Epithelial cell of proximal tubule (primary cell): ENCODE data around the gene ZWILCH. TPM values are rescaled to one million over a fixed set of nuclear protein-coding genes. Genes with fewer than 3 reads are reported as not detected.

ENCODE experiments used
- DNase-seq: peaks from one replicate; pipeline ENCODE4 v3.0.0-alpha.2; 2011; ENCODE audit warnings: low read depth
- H3K4me3 ChIP-seq: 2 replicates; pipeline ENCODE4 v1.5.1; 2011; ENCODE audit warnings: low read depth, mild to moderate bottlenecking, low read length
- total RNA-seq: library from RNA; depleted of rRNA; stranded (reverse); fragments of >200 nt; gene quantifications from 2 replicates; pipeline ENCODE4 v1.2.3, GENCODE V29; 2015
- TF ChIP-seq, protein P1 (sequence below): conservative IDR thresholded peaks from 2 replicates; pipeline ENCODE4 v1.5.1; 2012; ENCODE audit warnings: low read depth, mild to moderate bottlenecking, low read length

The ZWILCH gene
- total RNA-seq, 1 donor from 2014 or later: 30.6 TPM

DNA sequence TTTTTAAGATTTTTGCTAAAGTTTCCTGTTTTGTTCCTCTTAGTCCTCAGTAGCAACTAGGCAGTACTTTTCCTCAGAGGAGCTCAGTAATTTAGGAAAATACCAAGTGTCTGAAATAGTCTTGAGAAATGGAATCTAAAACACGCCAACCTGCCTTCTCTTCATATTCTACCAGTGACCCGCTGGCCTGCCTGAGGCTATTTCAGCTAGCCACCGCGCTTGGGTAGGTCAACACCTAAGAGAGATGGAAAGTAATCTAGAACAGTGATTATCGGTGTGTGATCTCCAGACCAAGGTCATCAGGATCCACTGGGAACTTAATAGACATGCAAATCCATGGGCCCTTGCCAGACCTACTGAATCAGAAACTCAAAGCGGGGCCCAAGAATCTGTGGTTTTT, 53.1 kb downstream of the ZWILCH start:
- TF ChIP-seq, protein P1, sequence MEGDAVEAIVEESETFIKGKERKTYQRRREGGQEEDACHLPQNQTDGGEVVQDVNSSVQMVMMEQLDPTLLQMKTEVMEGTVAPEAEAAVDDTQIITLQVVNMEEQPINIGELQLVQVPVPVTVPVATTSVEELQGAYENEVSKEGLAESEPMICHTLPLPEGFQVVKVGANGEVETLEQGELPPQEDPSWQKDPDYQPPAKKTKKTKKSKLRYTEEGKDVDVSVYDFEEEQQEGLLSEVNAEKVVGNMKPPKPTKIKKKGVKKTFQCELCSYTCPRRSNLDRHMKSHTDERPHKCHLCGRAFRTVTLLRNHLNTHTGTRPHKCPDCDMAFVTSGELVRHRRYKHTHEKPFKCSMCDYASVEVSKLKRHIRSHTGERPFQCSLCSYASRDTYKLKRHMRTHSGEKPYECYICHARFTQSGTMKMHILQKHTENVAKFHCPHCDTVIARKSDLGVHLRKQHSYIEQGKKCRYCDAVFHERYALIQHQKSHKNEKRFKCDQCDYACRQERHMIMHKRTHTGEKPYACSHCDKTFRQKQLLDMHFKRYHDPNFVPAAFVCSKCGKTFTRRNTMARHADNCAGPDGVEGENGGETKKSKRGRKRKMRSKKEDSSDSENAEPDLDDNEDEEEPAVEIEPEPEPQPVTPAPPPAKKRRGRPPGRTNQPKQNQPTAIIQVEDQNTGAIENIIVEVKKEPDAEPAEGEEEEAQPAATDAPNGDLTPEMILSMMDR: no peak
- DNase-seq: no peak
- no peak overlapping the region for H3K4me3 ChIP-seq

DNA sequence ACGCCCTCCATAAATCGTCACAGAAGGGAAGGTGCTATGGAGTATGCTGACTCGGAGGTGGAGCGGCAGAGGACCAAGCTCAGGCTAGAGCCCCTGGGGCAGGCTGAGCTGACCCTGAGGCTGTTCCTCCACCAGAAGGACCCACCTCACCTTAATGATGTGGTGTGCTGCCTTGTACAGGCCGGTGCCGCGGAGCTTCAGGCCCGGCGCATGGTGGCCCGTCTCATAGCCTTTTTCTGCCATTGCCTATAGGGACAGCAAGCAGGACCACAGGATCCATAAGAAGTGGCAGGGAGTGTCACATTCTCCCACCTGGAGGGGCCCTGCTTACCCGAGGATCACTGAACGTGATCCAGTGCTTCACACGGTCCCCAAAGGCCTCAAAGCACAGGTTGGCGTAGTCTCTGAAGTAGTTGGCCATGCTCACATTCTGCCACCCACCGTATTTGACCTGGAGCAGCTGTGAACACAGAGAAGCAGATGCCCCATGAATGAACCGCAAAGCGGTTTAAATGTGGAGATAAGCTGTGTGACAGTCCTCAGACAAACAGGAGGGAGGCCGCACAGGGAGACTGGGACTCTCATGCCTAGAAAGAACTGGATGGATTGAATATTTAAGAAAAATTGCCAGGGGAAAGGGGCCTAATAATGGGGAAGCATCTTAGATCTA, 55.9 kb downstream of the ZWILCH start:
- H3K4me3 ChIP-seq: no peak overlapping the region
- TF ChIP-seq, protein P1: no peak
- DNase-seq: no peak

DNA sequence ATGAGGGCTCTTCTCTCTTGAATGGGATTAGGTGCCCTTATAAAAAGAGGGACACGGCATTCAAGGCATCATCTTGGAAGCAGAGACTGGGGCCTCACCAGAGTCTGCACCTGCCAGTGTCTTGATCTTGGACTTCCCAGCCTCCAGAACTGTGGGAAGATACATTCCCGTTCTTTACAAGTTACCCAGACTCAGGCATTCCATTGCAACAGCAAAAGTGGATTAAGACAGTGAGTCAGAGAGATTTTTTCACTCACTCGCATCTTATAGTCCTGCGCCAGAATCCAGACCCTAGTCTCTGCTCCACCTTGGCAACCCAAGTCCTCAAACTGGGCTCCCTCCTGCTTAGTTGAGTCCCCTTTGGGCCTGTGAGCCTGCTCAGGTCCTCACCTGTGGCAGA, 58.0 kb downstream of the ZWILCH start:
- TF ChIP-seq, protein P1: no peak
- no peak overlapping the region for H3K4me3 ChIP-seq
- no peak for DNase-seq

DNA sequence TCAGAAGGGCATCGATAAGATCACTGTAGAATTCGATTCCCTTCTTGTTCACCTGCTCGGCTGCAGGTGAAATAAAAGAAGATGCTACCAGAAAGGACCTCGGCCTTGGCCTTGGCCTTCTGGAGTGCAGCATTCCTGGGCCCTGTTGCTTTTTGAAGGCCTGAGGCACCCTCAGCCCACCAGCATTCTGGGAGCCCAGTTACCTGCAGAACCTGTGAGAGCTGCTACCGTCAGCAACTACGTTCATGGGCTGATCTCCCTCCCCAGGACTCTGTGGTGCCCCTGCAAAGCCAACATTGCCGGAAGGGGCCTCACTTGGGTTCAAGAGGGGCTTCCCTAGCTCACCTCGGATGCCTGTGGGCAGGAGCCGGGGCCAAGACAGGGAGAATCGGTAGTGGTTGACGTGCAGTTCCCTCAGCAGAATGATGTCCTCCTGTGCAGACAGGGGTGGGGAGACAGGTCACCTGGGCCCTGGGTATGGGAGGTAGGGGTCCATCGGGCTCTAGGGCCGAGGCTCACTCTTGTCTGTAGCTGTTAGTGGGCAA, 58.5 kb downstream of the ZWILCH start:
- no peak overlapping the region for H3K4me3 ChIP-seq
- TF ChIP-seq, protein P1: no peak

DNA sequence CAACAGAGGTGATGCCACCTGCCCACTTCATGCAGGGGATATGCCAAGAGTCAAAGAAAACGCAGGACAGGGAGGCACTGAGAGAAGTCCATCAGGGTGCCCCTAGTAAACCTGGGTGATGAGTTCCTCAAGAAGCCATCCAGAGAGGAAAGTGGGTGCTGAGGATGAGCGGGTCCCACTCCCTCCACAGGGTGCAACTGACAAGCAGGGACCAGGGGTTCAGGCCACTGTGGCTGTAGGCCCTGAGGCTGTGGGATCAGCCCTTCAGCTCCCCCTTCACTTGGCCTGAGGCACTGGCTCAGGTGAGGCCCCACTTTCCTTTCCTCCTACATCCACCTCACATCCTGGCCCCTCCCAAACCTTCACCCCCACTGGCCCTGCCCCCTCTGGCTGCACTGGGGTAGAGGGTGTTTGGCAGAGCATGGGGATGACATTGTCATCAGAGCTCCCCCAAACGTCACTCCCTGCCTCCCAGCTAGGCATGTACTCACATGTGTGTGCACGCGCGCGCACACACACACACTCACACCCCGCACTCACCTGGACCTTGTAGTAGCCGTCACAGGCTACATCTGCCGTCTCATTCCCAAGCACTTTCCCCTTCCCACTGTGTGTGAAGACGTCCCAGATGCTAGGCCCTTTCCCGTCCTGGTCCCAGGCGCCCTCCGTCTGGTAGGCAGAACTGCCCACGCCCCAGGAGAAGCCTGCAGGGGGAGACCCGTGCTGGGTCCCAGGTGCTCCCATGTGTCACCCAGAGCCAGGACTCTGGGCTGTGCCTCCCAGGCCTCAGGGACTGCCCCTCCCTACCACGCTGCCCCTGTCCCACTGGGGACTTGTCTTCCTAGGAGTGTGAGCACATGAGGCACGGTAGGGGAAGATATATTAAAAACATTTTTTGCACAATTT, 59.3 kb downstream of the ZWILCH start:
- TF ChIP-seq, protein P1: no peak
- no peak for DNase-seq

More for the DNA sequence above, 58.5 kb downstream of the ZWILCH start:
- no peak for DNase-seq

DNA sequence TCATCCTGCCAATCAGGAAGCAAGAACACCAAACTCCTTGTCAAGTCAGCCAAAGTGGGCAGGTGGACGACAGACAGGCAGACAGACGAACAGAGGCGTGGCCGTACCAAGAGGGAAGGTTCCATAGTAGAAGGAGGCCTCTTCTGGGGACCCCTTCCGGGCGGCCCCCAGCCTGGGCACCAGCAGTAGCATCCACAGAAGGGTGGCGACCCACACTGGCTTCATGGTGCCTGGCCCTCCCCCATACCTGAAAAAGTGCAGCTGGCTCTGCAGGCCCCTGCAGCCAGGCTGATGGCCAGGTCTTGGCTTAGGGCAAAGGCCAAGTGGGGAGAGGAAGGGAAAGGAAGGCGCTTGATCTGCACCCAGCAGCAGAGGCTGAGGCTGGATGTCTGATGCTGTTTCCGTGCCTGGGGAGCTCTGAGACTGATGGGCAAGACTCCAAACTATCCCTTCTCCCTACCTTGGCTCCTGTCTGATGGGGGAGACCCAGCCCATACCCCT, 60.1 kb downstream of the ZWILCH start:
- TF ChIP-seq, protein P1: no peak
- no peak overlapping the region for H3K4me3 ChIP-seq
- no peak for DNase-seq

More for the DNA sequence above, 59.3 kb downstream of the ZWILCH start:
- H3K4me3 ChIP-seq: no peak overlapping the region
